Thoracic aorta (tissue), 2 donors: ENCODE measurements around the gene RPP21. TPM values are rescaled to one million over a fixed set of nuclear protein-coding genes. Genes with fewer than 3 reads are reported as not detected.

Experiments used
- ATAC-seq: fragments of 150-250 bp; one replicate; pipeline ENCODE4 v1.8.0; 2017; ENCODE audit warnings: low read depth; ENCODE audit not compliant: insufficient number of reproducible peaks, low FRiP score
- DNase-seq: peaks from one replicate; pipeline ENCODE4 v3.0.0-alpha.2; 2020; ENCODE audit warnings: low spot score
- H3K27ac ChIP-seq, 2 donors: fragments of 200-600 bp; sonication (generic); 1 replicate in 1 of 2; 2 replicates in 1 of 2; pipeline ENCODE4 v1.5.1; 2016; ENCODE audit warnings: mild to moderate bottlenecking in 2 of 2, moderate library complexity in 2 of 2
- H3K27me3 ChIP-seq: fragments of 200-600 bp; sonication (generic); replicated peaks from 2 replicates; pipeline ENCODE4 v1.6.0; 2016; ENCODE audit warnings: mild to moderate bottlenecking; ENCODE audit not compliant: insufficient read depth
- H3K36me3 ChIP-seq: fragments of 200-600 bp; sonication (generic); one replicate; pipeline ENCODE4 v1.5.1; 2016
- H3K4me1 ChIP-seq, 2 donors: fragments of 200-600 bp; sonication (generic); 1 replicate in 1 of 2; 2 replicates in 1 of 2; pipeline versions ENCODE4 v1.5.1 to v1.6.0; 2016; ENCODE audit warnings: low read depth in 2 of 2, mild to moderate bottlenecking in 1 of 2; ENCODE audit not compliant: control insufficient read depth in 1 of 2
- H3K4me3 ChIP-seq: fragments of 200-600 bp; sonication (generic); 2 replicates; pipeline ENCODE4 v1.5.1; 2016; ENCODE audit warnings: mild to moderate bottlenecking
- H3K9me3 ChIP-seq: fragments of 200-600 bp; sonication (generic); 2 replicates; pipeline ENCODE4 v1.5.1; 2016
- CTCF ChIP-seq: fragments of 200-600 bp; sonication (generic); IDR thresholded peaks from one replicate; pipeline ENCODE4 v1.5.1; 2019; ENCODE audit warnings: antibody characterized with exemption
- total RNA-seq, 2 donors: library from RNA; depleted of rRNA; stranded (reverse); fragments of >200 nt; gene quantifications; one replicate each; pipeline versions ENCODE4 v1.1.0 to v1.2.3, GENCODE V29; 2016

Gene RPP21
- total RNA-seq, 2 donors from 2014 or later = 20.8 to 49.7 TPM

GRCh38 chr6:30380464-30380863 is 35.5 kb downstream of the RPP21 start:
- DNase-seq (no peak), ATAC-seq (no peak)
- Histone ChIP-seq H3K4me3 (no peak overlapping the region), H3K27me3 (no peaks in the 10 kb centered on the region), H3K36me3 (no peaks in the 10 kb centered on the region), H3K4me1 (no peaks in the 10 kb centered on the region), H3K27ac (no peak overlapping the region), H3K9me3 (no peaks in the 10 kb centered on the region)
- TF ChIP-seq CTCF = no peak

- no peak for TF ChIP-seq CTCF
- no peaks in the 10 kb centered on the region for H3K9me3 ChIP-seq
- H3K27me3 ChIP-seq = no peaks in the 10 kb centered on the region
- H3K27ac ChIP-seq = no peak overlapping the region
- no peak overlapping the region for H3K4me3 ChIP-seq
- no peaks in the 10 kb centered on the region for H3K4me1 ChIP-seq
- DNase-seq (no peak), ATAC-seq (no peak)
- H3K36me3 ChIP-seq = no peaks in the 10 kb centered on the region
Observed at GRCh38 chr6:30386166-30386565, 41.2 kb downstream of the RPP21 start.

- DNase-seq (no peak), ATAC-seq (no peak)
- H3K27me3 ChIP-seq = no peaks in the 10 kb centered on the region
- H3K4me1 ChIP-seq = no peaks in the 10 kb centered on the region
- H3K9me3 ChIP-seq = no peaks in the 10 kb centered on the region
- no peak overlapping the region for H3K4me3 ChIP-seq
- H3K27ac ChIP-seq = no peak overlapping the region
- no peak for TF ChIP-seq CTCF
- H3K36me3 ChIP-seq = no peaks in the 10 kb centered on the region
Observed at GRCh38 chr6:30391240-30391639, 46.3 kb downstream of the RPP21 start.

GRCh38 chr6:30394139-30394538 is 49.2 kb downstream of the RPP21 start:
- Histone ChIP-seq H3K36me3 (no peaks in the 10 kb centered on the region), H3K9me3 (no peaks in the 10 kb centered on the region), H3K4me1 (peaks cover 0 to 3% of the 10 kb centered on the region in 2 donors), H3K4me3 (no peak overlapping the region), H3K27ac (no peak overlapping the region), H3K27me3 (no peaks in the 10 kb centered on the region)
- DNase-seq (no peak), ATAC-seq (no peak)
- no peak for TF ChIP-seq CTCF

Other genes starting within 250 kb of the RPP21 start
- 1 to 10 TPM in 1 of 2 donors, not detected in 1; 2.0 TPM for gene TRIM31, start 232.1 kb upstream of the RPP21 start, total RNA-seq
- not detected for gene TRIM40, start 209.0 kb upstream of the RPP21 start, total RNA-seq
- gene TRIM10, start 183.9 kb upstream of the RPP21 start, total RNA-seq = not detected
- not detected for gene TRIM15, start 181.6 kb upstream of the RPP21 start, total RNA-seq
- 10 to 100 TPM; 36.0 to 36.1 TPM for gene TRIM26, start 131.8 kb upstream of the RPP21 start, total RNA-seq
- gene TRIM39, start 18.2 kb upstream of the RPP21 start, total RNA-seq = 10 to 100 TPM; 11.0 to 30.9 TPM
- 100 to 1,000 TPM; 507 to 602 TPM for gene HLA-E, start 144.4 kb downstream of the RPP21 start, total RNA-seq
- 10 to 100 TPM; 32.9 to 39.0 TPM for gene GNL1, start 211.3 kb downstream of the RPP21 start, total RNA-seq
- 10 to 100 TPM in 1 of 2 donors, 1 to 10 TPM in 1; 4.2 to 10.4 TPM for gene PRR3, start 212.1 kb downstream of the RPP21 start, total RNA-seq
- 10 to 100 TPM; 24.2 to 52.1 TPM for gene ABCF1, start 226.3 kb downstream of the RPP21 start, total RNA-seq